GM19043 (cell line): Measurements from ENCODE around the gene TMC3.
"Not testable (repeated sequence)": the region's sequence is repeated elsewhere in the genome, so short reads cannot be mapped to it uniquely, and the experiment has no call there.

ENCODE experiments used
- ATAC-seq: cut with Tn5 transposase; IDR thresholded peaks from one replicate; pipeline ENCODE4 v1.9.1; 2021; ENCODE audit warnings: low read depth; ENCODE audit not compliant: unreplicated experiment

TMC3 gene

DNA sequence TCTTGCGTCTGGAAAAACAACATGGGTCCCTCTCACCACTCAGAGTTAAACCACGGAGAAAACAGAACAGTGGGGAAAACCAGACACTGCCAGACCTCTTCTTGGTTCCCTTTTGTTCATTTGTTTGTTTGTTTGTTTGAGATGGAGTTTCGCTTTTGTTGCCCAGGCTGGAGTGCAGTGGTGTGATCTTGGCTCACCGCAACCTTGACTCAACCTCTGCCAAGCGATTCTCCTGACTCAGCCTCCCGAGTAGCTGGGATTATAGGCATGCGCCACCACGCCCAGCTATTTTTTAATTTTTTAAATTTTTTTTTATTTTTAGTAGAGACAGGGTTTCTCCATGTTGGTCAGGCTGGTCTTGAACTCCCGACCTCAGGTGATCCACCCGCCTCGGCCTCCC, 25.3 kb downstream of the TMC3 start:
- ATAC-seq: not testable (repeated sequence)

GRCh38 chr15:81347910-81348309, 26.1 kb downstream of the TMC3 start:
- ATAC-seq: no peak

DNA sequence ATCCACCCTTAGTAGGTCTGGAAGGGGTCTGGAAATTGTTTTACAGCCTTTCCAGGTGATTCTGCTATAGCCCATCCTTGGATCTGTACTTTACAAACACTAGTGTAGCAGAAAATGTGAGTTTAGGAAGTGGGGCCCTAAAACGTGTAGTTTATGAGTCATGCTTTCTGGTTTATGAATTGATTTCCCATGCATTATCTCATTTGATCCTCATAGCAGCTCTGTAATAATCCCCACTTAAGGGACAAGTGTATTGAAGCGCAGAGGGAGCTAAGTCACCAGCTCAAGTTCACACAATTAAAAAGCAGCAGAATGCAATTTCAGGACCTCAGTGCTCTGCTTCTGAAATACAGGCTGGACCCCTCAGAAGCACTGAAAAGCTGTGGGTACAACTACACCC, 27.4 kb downstream of the TMC3 start:
- no peak for ATAC-seq

DNA sequence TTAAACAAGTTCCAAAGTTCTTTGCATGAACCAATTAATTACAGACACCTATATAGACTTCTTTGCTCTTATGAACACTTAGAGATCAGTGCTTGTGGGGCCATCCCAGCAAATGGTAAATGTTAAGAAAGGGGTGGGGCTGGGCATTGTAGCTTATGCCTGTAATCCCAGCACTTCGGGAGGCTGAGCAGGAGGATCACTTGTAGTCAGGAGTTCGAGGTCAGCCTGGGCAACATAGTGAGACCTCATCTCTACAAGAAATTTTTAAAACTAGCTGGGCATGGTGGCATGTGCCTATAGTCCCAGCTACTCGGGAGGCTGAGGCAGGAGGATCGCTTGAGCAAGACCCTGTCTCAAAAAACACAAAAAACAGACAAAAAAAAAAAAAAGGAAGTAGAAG, 30.6 kb downstream of the TMC3 start:
- ATAC-seq: no peak

DNA sequence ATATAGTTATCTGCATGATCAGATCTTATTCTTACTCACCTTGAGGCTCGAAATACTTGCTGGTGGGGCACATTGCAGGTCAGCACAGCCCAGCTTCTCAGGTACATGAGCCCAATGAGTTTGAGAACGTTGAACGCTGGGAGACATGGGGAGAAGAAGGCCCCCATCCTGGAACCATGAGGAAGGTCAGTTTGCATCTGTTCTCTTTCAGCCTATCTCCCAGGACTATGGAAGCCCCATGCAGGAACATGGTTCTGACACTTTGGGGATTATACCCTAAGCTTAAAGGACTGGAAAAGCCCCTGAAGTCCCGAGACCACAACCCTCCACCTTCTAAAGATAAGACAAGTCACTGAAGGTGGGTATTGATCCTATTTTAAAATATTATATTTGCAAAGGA, 32.7 kb downstream of the TMC3 start:
- no peak for ATAC-seq

GRCh38 chr15:81339851-81340250, 34.2 kb downstream of the TMC3 start:
- ATAC-seq: no peak

DNA sequence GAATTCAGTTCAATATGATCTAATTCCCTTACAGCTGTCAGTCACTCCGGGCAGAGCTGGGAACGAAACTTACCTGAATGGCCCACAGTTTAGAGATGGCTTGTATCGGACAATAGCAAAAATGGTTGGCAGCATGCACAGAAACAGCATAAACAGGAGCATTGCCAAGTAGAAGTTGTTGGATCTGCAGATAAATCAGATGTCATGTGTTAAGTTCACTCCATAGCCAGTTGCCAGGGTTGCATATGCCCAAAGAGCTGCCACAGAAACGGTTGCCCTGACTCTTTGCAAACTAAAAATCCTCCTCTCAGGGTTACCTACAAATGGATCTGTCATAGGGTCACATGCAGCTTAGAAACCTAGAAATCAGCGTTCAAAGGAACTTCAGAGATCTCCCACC, 34.7 kb downstream of the TMC3 start:
- ATAC-seq: no peak

GRCh38 chr15:81338170-81339007, 35.6 kb downstream of the TMC3 start:
- no peak for ATAC-seq

DNA sequence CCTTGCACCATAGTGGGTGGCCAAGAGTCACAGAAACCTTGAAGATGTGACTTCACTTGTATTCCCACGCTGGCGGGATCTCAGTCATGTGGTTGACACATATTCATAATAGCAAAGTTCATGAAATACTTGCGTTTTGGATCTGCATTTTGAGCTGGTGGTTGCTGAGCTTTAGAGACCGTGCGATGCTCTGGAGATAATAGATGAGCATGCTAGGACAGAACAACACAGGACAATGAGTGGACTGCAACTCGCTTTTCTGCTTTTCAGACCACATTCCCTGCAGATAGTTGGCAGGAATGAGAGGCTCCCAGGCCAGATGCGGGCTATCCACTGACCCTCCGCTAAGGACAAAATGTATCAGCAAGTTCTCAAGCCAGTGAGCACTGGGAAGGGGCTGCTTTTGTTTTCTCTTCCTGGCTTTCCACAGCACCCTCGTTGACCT, 36.3 kb downstream of the TMC3 start:
- ATAC-seq: no peak

DNA sequence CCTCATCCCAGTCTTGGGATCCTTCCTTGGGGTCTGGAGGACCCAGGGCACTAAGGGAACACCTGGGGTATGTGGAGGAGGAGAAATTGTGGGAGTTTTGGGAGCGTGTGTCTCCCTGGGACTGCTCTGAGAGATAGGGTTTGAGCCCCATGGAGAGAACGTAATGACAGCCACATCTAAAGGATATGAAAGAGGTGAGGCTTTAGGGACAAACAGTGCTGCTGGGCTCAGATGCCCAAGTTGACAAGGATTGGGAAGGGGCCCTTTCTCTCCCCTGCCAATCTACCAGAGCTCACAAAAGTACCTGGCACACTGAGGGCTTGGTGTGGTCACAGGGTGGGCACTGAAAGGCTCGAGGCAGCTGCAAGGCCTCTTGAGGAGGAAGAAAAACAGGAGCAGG, 36.8 kb downstream of the TMC3 start:
- no peak for ATAC-seq

DNA sequence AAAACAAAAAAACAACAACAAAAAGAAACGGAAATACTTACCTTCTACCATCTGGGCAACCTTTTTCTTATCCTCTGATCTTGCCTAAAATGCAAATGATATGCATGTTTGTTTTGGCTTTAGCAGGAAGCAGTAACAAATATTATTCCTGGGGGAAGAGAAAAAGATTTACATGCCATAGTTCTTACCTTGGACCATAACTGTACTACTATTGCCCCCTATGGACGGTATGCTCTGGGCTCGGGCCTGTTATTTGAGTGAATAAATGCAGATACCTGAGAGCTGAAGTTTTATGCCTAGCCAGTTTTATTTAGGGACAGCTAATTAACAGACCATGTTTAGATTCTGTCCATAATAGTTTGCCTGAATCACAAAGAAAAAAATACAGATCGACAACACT, 37.4 kb downstream of the TMC3 start:
- no peak for ATAC-seq

DNA sequence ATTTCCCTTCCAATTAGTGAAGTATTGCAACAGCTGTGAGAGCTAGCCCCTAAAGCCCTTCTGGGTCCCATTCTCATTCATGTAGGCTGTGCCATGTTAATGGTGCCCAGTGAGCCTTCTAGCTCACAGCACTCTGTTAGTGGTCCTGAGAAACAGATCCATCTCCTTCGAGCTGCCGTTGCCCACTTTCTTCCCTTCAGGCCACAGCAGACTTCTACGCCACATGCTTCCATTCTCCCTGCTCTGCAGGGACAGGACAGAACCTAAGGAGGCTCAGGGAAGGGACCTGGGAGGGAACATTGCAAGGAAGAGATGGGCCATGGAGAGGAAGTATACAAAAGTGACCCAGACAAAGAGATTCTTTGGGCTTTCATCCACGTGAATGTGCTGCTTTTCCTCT, 38.4 kb downstream of the TMC3 start:
- ATAC-seq: no peak

DNA sequence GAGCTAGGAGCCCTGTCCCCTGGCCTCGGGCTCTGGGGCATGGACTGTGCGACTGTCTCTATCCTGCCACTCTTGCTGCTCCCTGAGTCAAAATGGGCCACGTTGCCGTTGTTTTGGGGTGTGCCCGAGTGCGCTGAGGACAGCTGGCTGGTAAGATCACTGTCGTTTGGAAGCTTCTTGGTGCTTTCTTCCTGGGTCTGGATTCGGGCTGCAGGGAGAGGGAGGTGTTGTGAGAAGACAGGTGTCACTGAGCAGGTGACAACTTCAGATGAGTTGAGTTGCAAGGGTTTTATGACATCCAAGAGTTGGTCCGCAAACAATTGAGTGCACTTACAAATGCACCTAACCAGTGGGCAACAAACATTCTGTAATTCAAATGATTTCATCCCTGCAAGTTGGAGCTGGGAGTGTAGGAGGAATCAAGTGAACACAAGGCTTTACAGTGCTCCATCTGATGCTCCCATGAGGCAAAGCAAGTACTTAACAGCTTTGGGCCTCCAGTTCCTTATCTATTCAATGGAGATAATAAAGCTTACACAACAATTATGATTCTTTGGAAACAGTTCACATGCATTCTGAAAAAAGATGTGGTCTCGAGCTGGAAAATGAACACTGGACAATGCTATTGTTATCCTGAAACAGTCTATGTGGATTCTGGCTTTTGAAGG, 39.1 kb downstream of the TMC3 start:
- no peak for ATAC-seq

- ATAC-seq: no peak
These were observed 40.6 kb downstream of the TMC3 start for GRCh38 chr15:81333363-81333762.

GRCh38 chr15:81332326-81332725, 41.7 kb downstream of the TMC3 start:
- no peak for ATAC-seq

GRCh38 chr15:81331600-81331999, 42.4 kb downstream of the TMC3 start:
- ATAC-seq: no peak

- not testable (repeated sequence) for ATAC-seq
These were observed 42.9 kb downstream of the TMC3 start for GRCh38 chr15:81331141-81331540.

DNA sequence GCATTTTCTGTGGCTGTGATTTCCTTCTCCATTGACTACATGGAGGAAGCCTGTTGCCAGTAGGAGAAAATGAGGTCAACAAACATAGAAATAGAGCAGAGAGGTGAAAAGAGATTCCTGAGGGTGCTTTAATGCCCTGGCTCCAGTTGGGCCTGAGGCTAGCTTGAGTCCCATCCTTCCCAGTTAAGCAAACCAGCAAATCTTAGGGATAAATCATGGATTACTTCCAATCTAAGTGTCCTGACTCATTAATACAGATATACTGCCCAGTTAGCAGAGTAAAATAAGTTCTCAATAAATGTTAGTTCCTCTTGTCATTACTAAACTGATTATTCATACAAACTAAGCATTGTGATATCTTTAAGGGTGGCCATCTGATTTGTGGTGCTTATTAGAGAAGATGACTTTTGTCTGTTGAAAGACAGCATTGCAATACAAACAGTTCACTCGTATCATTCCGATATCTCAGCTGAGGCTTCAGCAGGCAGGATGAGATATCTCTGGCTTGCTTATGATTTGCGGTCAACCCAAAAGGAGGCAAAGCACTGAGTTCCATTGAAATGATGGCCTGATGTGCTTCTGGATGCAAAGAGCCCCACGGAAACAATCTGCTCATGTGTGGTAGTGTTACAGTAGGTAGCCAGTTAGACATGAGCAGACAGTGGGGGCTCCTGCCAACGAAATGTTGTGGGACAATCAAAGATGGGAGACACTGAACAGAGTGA, 43.5 kb downstream of the TMC3 start:
- ATAC-seq: no peak

DNA sequence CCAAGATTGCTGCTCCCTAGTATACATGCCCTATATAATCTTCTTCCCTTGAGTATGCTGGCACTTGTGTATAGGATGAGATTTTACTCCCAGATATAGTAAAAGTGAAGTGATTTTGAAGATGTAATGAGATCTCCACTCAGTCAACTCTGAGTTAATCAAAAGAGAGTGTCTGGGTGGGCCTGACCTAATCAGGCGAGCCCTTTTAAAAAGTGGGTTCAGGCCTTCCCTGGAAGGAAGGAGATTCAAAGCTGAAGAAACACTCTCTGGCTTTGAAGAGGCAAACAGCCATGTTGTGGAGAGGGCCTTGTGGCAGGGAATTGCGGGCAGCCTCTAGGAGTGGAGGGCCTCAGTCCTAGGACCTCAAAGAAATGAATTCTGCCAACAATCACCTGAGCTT, 44.6 kb downstream of the TMC3 start:
- no peak for ATAC-seq

- no peak for ATAC-seq
These were observed 46.5 kb downstream of the TMC3 start for GRCh38 chr15:81327516-81327915.

DNA sequence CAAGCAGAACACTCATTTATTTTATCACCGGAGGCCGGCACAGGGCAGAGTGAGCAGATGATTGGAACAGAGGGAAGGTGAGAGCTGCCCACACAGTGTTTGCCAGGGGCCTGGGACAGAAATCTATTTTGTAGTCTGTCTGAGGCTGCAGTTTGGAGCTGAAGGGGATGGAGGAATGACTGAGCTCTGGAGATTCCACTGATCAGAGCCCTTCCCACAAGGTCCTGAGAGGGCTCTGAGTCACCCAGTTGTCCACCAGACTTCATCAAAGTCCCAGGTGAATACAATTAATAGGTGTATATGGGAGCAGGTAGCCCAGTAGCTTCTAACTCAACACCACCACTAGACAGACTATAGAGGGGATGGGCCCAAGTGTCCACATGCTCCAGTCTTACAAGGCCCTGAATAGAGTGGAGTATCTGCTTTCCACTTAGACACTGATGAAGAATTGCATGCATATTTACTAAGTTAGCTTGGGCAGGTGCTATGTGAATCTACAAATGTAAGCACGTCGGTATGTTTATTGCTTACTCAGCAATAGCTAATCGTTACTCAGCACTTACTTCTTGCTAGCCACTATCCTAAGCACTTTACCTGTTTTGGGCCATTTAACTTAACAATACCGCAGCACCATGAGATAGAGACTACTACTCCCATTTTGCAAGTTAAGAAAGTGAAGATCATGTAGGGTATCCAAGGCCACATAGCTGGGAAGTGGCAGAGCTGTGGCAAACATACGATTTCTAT, 47.4 kb downstream of the TMC3 start:
- ATAC-seq: no peak
